GM12892 (cell line): Measurements from ENCODE around the gene NISCH.

Experiments used
- POLR2A ChIP-seq: IDR thresholded peaks from 2 replicates; pipeline ENCODE4 v1.6.1; 2011; ENCODE audit warnings: low read depth, low read length, control low read depth
- POLR2AphosphoS5 ChIP-seq: IDR thresholded peaks from 2 replicates; pipeline ENCODE4 v1.6.1; 2011; ENCODE audit warnings: low read depth, low read length, control low read depth
- TAF1 ChIP-seq: IDR thresholded peaks from 2 replicates; pipeline ENCODE4 v1.6.1; 2011; ENCODE audit warnings: low read depth, mild to moderate bottlenecking, control low read depth, low read length, borderline replicate concordance

GRCh38 chr3:52444860-52445793, 10.3 kb upstream of the NISCH start, which contains the start of gene SEMA3G:
- no peak for TF ChIP-seq POLR2A
- TF ChIP-seq POLR2AphosphoS5, result no peak
- no peak for TF ChIP-seq TAF1
